HG03575 (cell line): ENCODE results near the gene IFNL2.
"Not testable (repeated sequence)": the region's sequence is repeated elsewhere in the genome, so short reads cannot be mapped to it uniquely, and the experiment has no call there.

Experiments
- ATAC-seq: cut with Tn5 transposase; IDR thresholded peaks from one replicate; pipeline ENCODE4 v1.9.1; 2021; ENCODE audit not compliant: unreplicated experiment, insufficient number of reproducible peaks, low FRiP score; ENCODE audit errors: extremely low read depth

Gene IFNL2

GRCh38 chr19:39268085-39268484 is at the start of gene IFNL2:
Gene IFNL2 (plus strand): TSS chr19:39268396. CDS start chr19:39268569, 173 bp downstream.
- ATAC-seq = not testable (repeated sequence)

- ATAC-seq = not testable (repeated sequence)
These were observed 49.1 kb upstream of the IFNL2 start for GRCh38 chr19:39219108-39219507.

DNA sequence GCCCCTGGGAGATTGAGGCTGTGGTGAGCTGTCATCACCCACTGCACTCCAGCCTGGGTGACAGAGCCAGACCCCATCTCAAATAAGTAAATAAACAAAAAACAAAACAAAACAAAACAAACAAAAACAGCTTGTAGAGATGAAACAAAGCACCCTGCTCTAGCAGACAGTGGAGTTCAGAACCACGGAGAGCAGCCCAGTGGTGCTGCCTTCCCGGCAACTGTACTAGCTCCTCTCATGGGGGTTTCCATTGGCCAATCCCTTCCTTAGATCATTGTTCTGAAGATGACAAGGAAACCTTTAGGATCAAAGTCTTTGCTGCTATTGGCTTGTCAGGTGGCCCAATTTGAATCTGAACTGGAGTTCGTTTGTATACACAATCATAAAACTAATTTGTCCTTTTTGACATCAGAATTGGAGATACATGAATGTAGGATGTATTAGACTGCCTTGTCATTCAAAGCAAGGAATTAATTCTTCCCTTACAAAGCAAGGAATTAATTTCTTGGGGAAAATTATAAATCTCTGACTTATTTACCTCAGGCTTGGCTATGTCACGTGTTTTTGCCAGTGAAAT is 44.4 kb upstream of the IFNL2 start:
- no peak for ATAC-seq

- no peak for ATAC-seq
These were observed 43.3 kb upstream of the IFNL2 start for GRCh38 chr19:39224910-39225309.

GRCh38 chr19:39230096-39230764 is 38.0 kb upstream of the IFNL2 start:
- ATAC-seq = no peak

DNA sequence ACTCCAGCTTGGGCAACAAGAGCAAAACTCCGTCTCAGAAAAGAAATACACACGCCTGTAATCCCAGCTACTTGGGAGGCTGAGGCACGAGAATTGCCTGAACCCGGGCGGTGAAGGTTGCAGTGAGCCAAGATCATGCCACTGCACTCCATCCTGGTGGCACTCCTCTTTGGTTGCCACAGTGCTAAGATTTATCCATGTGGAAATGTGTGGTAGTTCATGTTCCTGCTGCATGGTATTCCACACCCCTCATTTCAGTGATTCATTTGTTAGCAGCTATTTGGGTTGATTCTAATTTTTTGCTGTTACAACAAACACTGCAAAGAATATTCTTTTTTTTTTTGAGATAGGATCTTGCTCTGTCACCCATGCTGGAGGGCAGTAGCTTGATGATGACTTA is 35.5 kb upstream of the IFNL2 start:
- ATAC-seq = no peak

- ATAC-seq = no peak
These were observed 31.7 kb upstream of the IFNL2 start for GRCh38 chr19:39236527-39236926.

DNA sequence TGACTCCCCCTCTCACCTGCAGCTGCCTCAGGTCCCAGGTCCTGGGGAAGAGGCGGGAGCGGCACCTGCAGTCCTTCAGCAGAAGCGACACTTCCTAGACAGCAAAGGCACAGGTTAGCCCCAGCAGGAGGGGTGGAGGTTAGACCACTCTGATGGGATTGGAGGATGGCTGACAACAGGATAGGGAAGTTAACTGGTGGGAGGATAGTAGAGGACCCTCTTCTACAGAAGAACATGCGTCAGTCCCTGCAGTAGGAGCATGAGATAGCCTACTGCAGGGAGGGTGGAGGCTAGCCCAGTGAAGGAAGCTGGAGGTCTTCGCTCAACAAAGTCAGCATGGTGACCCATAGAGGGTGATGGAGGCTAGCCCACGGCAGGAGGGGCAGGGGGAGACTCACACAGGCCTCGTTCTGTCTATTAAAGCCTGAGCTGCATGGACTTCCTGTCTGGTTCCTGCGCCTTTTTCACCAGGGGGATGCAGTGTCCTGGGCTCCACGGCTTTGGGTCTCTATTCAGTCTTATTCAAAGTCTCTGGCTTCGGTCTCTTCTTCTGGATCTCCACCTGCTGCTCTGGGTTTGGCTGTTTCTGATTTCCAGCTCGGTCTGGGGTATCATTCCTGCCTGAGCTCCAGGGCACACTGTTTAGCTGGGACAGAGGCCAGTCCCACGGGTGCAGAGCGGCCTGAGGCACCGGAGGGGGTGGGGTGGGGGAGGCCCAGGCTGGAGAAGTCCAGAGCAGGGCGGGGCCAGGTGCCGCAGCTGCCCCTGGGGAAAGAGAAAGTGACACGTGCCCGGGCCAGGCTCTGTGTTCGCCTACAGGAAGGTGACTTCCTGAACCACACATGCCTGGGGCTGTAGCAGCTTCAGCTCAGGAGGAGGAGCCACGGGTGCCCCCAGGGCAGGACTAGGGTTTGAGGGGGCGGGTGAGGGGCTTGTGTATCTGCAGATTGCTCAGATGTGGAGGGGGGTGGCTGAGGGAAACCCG is 30.7 kb upstream of the IFNL2 start:
- no peak for ATAC-seq

DNA sequence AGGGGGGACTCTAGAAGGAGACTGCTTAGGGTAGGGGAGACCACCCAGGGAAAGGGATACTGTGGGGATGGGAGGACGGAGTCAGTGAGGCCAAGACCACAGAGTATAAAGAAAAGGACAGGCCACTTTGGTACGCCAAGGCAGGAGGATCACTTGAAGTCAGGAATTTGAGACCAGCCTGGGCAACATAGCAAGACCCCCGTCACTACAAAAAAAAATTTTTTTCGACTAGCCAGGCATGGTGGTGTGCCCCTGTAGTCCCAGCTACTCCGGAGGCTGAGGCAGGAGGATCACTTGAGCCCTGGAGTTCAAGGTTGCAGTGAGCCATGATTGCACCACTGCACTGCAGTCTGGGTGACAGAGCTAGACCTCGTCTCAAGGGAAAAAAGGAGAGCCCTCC is 30.0 kb upstream of the IFNL2 start:
- ATAC-seq = no peak

DNA sequence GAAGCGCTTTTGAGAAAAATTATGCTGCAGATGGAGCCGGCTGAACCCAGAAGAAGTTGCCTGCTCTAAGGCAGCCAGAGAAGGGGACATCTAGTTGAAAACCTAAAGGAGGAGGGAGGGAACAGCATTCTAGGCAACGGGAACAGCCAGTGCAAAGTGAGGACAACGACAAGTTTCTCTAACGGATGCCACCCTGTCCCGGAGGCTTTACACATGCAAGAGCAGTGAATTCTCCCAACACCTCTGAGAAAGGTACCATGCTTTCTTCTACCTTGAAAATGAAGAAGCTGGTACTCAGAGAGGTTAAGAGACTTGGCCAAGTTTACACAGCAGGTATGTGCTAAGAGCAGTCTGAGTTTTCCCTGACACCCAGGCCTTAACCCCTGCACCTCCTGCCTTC is 29.3 kb upstream of the IFNL2 start:
- no peak for ATAC-seq

GRCh38 chr19:39240421-39240820 is 27.8 kb upstream of the IFNL2 start:
- ATAC-seq = no peak

DNA sequence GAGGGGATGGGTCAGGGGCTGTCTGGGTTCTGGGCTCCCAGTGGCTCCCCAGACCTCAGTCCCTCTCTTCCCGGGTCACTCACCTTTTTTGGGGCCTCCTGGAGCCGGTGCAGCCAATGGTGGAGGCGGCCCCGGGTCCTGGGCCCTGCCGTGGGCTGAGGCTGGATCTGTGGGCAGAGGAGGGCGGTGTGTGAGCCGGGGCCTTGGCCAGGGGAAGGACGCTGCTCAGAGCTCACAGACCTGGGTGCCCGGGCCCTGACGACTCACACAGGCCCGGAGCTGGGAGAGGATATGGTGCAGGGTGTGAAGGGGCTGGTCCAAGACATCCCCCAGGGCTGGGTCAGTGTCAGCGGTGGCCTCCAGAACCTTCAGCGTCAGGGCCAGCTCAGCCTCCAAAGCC is 24.5 kb upstream of the IFNL2 start:
- not testable (repeated sequence) for ATAC-seq

DNA sequence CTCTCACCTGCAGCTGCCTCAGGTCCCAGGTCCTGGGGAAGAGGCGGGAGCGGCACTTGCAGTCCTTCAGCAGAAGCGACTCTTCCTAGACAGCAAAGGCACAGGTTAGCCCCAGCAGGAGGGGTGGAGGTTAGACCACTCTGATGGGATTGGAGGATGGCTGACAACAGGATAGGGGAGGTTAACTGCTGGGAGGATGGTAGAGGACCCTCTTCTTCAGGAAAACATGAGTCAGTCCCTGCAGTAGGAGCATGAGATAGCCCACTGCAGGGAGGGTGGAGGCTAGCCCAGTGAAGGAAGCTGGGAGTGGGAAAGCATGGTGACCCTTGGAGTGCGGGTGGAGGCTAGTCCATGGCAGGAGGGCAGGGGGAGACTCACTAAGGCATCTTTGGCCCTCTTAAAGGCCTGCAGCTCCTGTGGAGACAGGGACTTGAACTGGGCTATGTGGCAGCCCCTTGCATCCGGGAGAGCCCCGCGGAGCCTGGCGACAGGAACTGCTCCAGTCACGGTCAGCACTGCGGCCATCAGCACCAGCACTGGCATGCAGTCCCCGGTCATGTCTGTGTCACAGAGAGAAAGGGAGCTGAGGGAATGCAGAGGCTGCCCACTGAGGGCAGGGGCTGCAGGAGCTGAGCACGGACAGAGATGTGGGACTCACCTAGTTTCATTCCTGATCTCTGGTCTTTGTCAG is 23.6 kb upstream of the IFNL2 start, which contains the start of gene IFNL3:
Gene IFNL3, minus strand, starts transcription at position 597 of the 691 bp plus-strand sequence. Its CDS starts 39 bp downstream, at position 558.
- ATAC-seq = not testable (repeated sequence)

DNA sequence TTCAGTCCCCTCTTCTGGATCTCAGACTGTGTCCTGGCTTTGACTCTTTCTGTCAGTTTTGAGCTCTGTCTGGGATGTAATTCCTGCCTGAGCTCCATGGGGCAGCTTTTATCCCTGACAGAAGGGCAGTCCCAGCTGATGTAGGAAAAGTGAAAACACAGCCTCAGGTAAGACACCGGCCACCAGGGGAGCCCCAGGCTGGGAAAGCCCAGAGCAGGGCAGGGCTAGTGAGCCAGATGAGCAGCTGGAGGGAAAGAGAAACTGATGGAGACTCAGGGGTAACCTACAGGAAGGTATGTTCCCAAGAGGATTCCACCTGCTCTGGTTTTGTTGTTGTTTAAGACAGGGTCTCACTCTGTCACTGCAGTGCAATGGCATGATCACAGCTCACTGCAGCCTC is 23.0 kb upstream of the IFNL2 start:
- not testable (repeated sequence) for ATAC-seq

- no peak for ATAC-seq
These were observed 21.1 kb upstream of the IFNL2 start for GRCh38 chr19:39246951-39247669.

DNA sequence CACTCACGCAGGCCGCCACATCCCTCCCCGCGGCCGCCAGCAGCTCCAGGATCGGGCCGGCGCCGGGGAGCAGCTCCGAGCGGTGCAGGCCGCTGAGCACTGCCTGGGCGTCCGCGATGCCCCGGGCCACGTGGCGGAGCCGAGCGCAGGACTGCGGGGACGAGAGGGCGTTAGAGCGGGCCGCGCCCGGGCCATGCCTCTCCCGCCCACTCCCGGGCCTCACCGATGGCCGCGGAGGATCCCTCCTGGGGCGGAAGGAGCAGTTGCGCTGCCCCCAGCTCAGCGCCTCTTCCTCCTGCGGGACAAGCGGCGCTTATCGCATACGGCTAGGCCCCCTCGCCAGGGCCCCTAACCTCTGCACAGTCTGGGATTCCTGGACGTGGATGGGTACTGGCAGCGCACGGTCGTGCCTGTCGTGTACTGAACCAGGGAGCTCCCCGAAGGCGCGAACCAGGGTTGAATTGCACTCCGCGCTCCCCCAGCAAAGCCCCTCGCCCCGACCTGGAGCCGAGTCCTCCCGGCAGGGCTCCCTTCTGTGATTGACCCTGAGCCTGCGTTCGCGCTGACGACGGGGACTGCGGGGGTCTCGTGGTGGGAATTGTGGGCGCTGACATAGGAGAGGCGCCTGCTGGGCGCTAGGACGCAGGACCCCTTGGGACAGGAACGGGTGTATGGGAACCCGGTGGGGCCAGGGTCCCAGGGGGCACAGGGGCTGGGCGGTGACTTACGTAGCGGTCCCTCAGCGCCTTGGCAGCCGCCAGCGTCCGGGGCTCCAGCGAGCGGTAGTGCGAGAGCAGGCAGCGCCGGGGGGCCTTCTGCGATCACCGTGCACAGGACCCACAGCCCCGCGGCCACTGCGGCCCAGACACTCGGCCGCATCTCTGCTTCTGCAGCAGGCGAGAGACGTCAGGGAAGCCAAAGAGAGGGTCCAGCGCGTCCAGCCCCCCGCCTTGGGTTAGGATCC is 20.2 kb upstream of the IFNL2 start:
- ATAC-seq = no peak

GRCh38 chr19:39248806-39249205 is 19.4 kb upstream of the IFNL2 start, which contains the start of gene IFNL4:
Gene IFNL4 (minus strand): TSS chr19:39248856.
- no peak for ATAC-seq
